ENCODE data around the gene CNTN1.

The CNTN1 gene

GRCh38 chr12:40907115-40907527 is 214.9 kb downstream of the CNTN1 start:
- Histone ChIP-seq H3K36me3 (ENCODE audit: control insufficient read depth in 2 of 2, insufficient read depth in 1 of 2, low read length in 2 of 2) (no peaks in the 10 kb centered on the region), H3K9me3 (ENCODE audit: control insufficient read depth, insufficient read depth, low read depth, low read length) (no peaks in the 10 kb centered on the region), H3K4me3 (ENCODE audit: low read depth, low read length) (no peak overlapping the region), H3K4me1 (ENCODE audit: control insufficient read depth, insufficient read depth, low read length) (no peaks in the 10 kb centered on the region), H3K27ac (ENCODE audit: extremely low read depth, low read depth, low read length) (no peak overlapping the region)
- CTCF ChIA-PET, result no interaction called here
- no peak for TF ChIP-seq ZNF707 (tag by site-specific recombination; IDR thresholded peaks at IDR 0.05)
- TF ChIP-seq ZNF785 (tag by site-specific recombination; IDR thresholded peaks at IDR 0.05), result no peak
- no peak for TF ChIP-seq ZNF274 (IDR thresholded peaks at IDR 0.05; ENCODE audit: low read length)
- no peak for TF ChIP-seq ZNF274 (tag by site-specific recombination; IDR thresholded peaks at IDR 0.05; ENCODE audit: borderline replicate concordance)
- TF ChIP-seq ZFP41 (tag by site-specific recombination; IDR thresholded peaks at IDR 0.05; ENCODE audit: borderline replicate concordance), result no peak
- no peak for TF ChIP-seq ZBTB11 (tag by site-specific recombination; conservative IDR thresholded peaks at IDR 0.05; ENCODE audit: low read depth)
- TF ChIP-seq SETDB1 (IDR thresholded peaks at IDR 0.05; ENCODE audit: insufficient read length, low read length), result no peak
- no peak for TF ChIP-seq ZNF585B (tag by site-specific recombination; IDR thresholded peaks at IDR 0.05)
- TF ChIP-seq ZNF639 (tag by site-specific recombination; IDR thresholded peaks at IDR 0.05), result no peak
- POLR2A ChIA-PET, result no interaction called here

- Histone ChIP-seq H3K9me3 (ENCODE audit: control insufficient read depth, insufficient read depth, low read depth, low read length) (no peaks in the 10 kb centered on the region), H3K4me3 (ENCODE audit: low read depth, low read length) (no peak overlapping the region), H3K4me1 (ENCODE audit: control insufficient read depth, insufficient read depth, low read length) (no peaks in the 10 kb centered on the region), H3K36me3 (ENCODE audit: control insufficient read depth in 2 of 2, insufficient read depth in 1 of 2, low read length in 2 of 2) (no peaks in the 10 kb centered on the region), H3K27ac (ENCODE audit: extremely low read depth, low read depth, low read length) (no peak overlapping the region)
- ChIA-PET CTCF (interaction anchor here (0.9 to 1.0 kb wide), 2 partner anchors 9 kb away, joined by 3 read pairs; no protein-coding TSS in a partner anchor), POLR2A (no interaction called here)
- no peak for TF ChIP-seq ZSCAN23 (tag by site-specific recombination; IDR thresholded peaks at IDR 0.05)
- no peak for TF ChIP-seq ZNF707 (tag by site-specific recombination; IDR thresholded peaks at IDR 0.05)
- no peak for TF ChIP-seq ZNF624 (tag by site-specific recombination; IDR thresholded peaks at IDR 0.05)
- no peak for TF ChIP-seq SP3 (tag by site-specific recombination; IDR thresholded peaks at IDR 0.05)
- no peak for TF ChIP-seq ZNF2 (tag by site-specific recombination; IDR thresholded peaks at IDR 0.05)
- no peak for TF ChIP-seq ZNF596 (tag by site-specific recombination; IDR thresholded peaks at IDR 0.05)
- no peak for TF ChIP-seq ZNF692 (tag by site-specific recombination; IDR thresholded peaks at IDR 0.05)
- no peak for TF ChIP-seq ZNF768 (tag by site-specific recombination; IDR thresholded peaks at IDR 0.05)
- TF ChIP-seq ZNF366 (tag by site-specific recombination; conservative IDR thresholded peaks at IDR 0.05), result no peak
- TF ChIP-seq GLIS2 (tag by site-specific recombination; IDR thresholded peaks at IDR 0.05), result no peak
- no peak for TF ChIP-seq ZNF501 (tag by site-specific recombination; IDR thresholded peaks at IDR 0.05)
- no peak for TF ChIP-seq ZNF146 (tag by site-specific recombination; IDR thresholded peaks at IDR 0.05)
Measured at GRCh38 chr12:40911676-40912075, 219.4 kb downstream of the CNTN1 start.

All from HEK293 (cell line).